ENCODE results near the gene ZNF160.
"Not testable (repeated sequence)": the region's sequence is repeated elsewhere in the genome, so short reads cannot be mapped to it uniquely, and the experiment has no call there.

Gene ZNF160

GRCh38 chr19:53091413-53092254, 11.6 kb downstream of the ZNF160 start:
- no peak for DNase-seq

- DNase-seq = no peak
Measured at GRCh38 chr19:53088091-53088490, 15.1 kb downstream of the ZNF160 start.

GRCh38 chr19:53086949-53087348, 16.3 kb downstream of the ZNF160 start:
- DNase-seq = no peak

GRCh38 chr19:53085496-53085895, 17.7 kb downstream of the ZNF160 start:
- DNase-seq = no peak

- no peak for DNase-seq
Measured at GRCh38 chr19:53082929-53083328, 20.3 kb downstream of the ZNF160 start.

GRCh38 chr19:53079313-53079924, 23.8 kb downstream of the ZNF160 start:
- DNase-seq = no peak

- no peak for DNase-seq
Measured at GRCh38 chr19:53078668-53079067, 24.6 kb downstream of the ZNF160 start.

GRCh38 chr19:53076984-53077383, 26.2 kb downstream of the ZNF160 start:
- no peak for DNase-seq

GRCh38 chr19:53068834-53069233, 34.4 kb downstream of the ZNF160 start:
- no peak for DNase-seq

GRCh38 chr19:53068199-53068598, 35.0 kb downstream of the ZNF160 start:
- no peak for DNase-seq

GRCh38 chr19:53057904-53058580, 45.2 kb downstream of the ZNF160 start:
- no peak for DNase-seq

- no peak for DNase-seq
Measured at GRCh38 chr19:53055117-53055516, 48.1 kb downstream of the ZNF160 start.

GRCh38 chr19:53047379-53047778, 55.8 kb downstream of the ZNF160 start:
- DNase-seq = no peak

GRCh38 chr19:53045536-53045935, 57.7 kb downstream of the ZNF160 start:
- DNase-seq = no peak

- DNase-seq = no peak
Measured at GRCh38 chr19:53041366-53041765, 61.9 kb downstream of the ZNF160 start.

GRCh38 chr19:53037101-53038097, 65.8 kb downstream of the ZNF160 start:
- no peak for DNase-seq

- no peak for DNase-seq
Measured at GRCh38 chr19:53034948-53035675, 68.1 kb downstream of the ZNF160 start.

- no peak for DNase-seq
Measured at GRCh38 chr19:53034054-53034453, 69.2 kb downstream of the ZNF160 start.

GRCh38 chr19:53028306-53028705, 74.9 kb downstream of the ZNF160 start:
- not testable (repeated sequence) for DNase-seq

- DNase-seq = no peak
Measured at GRCh38 chr19:53019684-53020083, 83.5 kb downstream of the ZNF160 start.

All from NCI-H1105 (cell line).